ENCODE measurements around the gene SACM1L.

SACM1L gene

DNA sequence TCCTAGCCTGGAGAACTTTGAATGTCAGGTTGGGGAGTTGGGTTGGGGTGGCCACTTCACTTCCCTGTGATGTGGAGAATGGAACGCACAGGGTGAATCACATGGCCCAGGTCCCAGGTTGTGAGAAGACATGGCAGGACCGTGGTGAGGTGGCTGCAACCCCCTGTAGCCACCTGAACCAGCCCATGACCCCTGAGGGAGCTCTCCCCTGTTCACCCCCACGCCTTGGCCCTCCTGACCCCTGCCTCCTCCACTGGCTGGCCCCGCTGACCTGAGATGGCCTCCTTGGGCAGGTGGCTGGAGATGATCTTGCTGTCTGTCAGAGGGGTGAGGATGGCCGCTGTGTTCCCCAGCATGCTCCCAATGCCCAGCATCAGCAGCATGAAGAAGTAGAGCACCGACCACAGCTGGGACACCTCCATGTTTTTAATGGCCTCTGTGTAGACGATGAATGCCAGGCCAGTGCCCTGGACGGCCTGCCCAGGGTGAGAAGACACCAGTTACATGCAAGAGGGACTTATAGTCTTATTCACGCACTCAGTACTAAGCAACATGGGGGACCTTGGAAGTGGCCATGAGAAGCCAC lies 76.2 kb downstream of the SACM1L start:
- DNase-seq (ENCODE audit: low read depth in 2 of 2, low spot score in 1 of 2), result no peak

DNA sequence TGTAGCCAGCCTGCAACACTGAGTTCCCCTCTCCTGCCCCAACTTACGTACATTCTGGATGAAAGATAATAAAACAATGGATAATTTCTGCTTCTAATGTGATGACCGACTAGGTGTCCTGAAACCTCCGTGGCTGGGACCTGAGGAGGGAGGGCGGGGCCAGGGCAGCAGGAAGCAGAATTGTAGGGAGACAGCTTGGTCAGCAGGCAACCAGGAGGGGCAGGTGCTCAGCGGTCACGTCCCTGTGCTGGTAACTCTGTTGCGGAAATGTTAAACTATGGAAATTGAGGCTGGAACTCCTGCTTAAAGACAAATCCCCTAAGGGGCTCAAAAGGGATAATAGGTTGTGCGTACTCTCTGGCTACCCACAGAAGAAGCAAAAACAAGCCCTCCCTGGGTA lies 76.8 kb downstream of the SACM1L start:
- DNase-seq (ENCODE audit: low read depth in 2 of 2, low spot score in 1 of 2), result no peak

DNA sequence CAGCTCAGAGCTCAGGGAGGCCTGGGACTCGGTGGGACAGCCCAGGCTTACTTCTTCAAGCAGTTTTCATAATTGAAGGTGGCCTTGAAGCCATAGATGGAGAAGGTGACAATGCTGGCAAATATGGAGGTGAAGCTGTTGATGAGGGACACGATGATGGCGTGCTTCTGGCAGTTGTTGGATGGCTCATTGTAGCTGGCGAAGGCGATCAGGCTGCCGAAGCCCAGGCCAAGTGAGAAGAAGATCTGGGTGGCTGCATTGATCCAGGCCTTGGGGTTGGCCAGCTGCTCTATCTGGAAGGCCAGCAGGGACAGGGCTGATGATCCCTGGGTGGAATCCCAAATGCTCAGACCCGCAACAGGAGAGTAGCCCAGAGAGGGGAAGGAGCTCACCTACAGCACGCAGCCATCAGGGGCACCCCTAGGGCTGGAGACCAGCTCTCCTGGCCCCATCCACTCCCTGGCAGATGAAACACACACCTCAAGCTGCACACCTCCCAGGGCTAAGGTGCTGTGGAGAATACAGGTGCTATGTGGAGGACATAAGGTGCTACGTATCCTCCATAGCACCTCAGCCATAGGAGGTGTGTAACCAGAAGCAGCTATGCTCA lies 82.1 kb downstream of the SACM1L start:
- no peak for DNase-seq (ENCODE audit: low read depth in 2 of 2, low spot score in 1 of 2)

DNA sequence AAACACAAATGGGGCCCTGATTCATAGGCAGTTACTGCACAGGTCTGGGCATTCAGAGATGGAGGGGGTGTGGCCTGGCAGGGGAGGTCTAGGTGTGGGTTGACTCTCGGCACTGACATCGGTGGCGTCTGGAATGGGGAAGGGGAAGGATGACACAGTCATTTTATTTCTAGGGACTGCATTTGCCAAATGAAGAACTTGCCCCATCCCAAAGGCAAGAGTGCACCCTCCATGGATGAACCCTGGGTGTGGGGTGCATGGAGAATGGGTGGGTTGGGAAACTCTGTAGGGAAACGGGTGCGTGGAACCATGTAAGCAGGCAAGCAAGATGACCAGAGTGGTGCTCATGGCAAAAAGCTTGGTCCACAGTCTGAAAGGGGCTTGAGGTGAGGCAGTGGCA lies 82.6 kb downstream of the SACM1L start:
- DNase-seq (ENCODE audit: low read depth in 2 of 2, low spot score in 1 of 2), result no peak

DNA sequence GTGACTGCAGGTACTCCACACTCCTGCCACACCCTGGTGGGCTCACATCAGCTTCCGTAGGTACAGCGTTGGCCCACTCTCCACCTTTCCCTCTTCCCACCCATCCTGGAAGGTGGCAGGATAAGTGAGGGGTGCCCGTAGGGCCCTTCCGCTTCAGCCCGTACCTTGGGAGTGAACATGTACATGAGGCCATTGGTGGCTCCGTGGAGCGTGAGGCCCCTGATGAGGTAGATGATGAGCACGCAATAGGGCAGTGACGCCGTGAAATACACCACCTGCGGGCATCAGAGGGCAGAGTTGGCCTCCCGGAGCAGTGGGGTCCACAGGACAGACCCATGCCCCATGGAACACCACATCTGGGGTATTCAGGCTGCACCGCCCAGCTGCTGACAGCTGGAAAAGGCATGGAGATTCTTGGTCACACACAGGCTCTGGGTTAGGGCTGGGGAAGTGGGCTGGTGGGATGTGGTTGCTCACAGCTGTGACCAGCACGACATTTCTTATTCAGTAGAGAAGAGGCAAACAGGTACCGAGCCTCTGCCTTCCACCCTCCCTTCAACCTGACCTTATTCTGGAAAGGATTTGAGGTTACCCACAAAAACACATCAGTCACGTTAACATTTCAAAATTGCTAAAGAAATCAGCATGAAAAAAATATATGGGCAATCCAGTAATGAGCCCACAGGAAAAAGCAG lies 83.3 kb downstream of the SACM1L start:
- no peak for DNase-seq (ENCODE audit: low read depth in 2 of 2, low spot score in 1 of 2)

DNA sequence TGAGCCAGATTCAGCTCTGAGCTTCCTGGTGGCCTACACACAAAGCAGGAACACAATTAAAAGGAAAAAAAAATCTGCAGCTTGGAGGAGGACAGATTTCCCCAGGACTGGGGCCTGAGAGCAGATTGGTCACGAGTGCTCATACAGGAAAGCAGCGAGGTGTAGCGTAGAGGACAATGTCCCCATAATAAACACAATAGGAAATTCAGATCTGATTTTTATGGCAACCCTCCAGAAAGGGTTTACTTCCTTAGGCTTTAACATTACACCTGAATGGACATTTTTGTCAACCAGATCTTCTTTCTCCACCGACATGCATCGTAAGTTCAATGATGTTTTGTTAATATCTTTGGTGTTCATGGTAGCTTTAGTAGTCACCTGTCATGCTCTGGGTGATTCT lies 83.9 kb downstream of the SACM1L start:
- DNase-seq (ENCODE audit: low read depth in 2 of 2, low spot score in 1 of 2), result no peak

DNA sequence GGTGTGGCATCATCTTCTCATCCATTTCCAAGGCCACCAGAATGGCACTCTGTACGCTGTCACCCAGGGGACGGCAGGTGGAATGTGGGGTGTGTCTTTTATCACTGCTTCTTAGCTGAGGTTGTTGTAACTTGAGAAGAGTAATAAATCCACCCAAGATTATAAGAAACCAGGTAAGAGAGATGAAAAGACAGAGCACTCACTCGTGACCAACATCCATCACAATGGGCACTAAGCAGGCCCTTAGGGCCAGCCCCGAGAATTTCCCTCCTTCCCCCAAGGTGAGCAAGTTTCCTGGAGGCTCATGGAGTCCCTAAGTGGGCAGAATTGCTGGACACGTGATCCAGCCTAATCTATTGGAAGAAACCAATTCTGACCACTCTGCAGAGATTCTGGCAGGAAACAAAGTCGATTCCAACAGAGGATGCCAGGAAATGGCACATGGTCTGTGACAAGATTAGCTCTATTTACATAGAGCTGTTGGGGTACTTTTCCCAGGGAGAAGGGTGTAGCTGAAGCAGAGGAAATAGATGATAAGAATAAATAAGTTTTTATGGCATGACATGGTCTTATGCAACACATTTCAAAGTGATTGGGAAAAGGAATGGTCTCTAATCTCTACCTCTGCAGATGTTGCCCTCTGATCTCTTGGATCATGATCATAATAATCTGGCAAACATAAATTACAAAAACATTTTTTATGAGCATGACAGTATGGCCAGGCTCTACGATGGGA lies 84.7 kb downstream of the SACM1L start:
- DNase-seq (ENCODE audit: low read depth in 2 of 2, low spot score in 1 of 2), result no peak

DNA sequence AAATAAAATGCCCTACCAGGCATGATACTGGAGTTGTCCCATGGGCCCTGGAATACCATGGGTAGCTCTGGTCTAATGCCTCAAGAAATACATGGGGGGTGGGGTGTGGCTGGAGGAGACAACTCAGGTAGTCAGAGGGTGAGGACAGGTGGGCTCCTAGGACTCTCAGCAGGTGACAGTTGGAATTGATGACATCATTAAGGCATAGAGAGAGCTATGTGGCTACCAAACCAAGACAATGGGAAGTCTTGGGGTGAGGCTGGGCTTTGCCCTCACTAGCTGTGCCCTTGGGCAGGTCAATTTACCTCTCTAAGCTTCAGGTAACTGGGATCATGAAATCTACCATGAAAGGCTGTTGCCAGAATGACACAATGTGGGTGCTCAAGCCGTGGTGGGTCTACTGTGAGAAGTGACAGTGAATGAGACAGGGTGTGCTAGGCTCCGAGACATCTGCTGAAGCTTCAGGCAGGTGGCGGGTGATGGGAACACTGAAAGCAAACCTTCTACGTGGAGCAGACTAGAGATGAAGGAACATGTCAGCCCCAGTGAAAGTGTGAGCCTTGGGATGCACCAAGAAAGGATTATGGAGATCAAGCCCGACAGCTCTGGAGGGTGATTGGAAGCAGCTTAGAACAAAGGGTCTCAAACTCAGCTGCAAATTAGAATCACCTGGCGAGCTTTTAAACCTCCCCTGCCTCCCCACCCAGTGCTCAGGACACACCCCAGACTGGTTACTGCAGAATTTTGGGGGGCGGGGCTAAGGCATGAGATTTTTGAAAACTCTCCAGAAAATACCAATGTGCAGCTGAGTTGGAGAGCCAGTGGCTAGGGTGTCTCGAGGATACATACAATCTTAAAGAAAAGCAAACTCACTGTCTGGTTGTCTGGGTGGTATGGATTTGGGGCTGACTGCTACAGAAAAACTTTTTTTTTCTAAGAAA lies 85.7 kb downstream of the SACM1L start:
- DNase-seq (ENCODE audit: low read depth in 2 of 2, low spot score in 1 of 2), result no peak

DNA sequence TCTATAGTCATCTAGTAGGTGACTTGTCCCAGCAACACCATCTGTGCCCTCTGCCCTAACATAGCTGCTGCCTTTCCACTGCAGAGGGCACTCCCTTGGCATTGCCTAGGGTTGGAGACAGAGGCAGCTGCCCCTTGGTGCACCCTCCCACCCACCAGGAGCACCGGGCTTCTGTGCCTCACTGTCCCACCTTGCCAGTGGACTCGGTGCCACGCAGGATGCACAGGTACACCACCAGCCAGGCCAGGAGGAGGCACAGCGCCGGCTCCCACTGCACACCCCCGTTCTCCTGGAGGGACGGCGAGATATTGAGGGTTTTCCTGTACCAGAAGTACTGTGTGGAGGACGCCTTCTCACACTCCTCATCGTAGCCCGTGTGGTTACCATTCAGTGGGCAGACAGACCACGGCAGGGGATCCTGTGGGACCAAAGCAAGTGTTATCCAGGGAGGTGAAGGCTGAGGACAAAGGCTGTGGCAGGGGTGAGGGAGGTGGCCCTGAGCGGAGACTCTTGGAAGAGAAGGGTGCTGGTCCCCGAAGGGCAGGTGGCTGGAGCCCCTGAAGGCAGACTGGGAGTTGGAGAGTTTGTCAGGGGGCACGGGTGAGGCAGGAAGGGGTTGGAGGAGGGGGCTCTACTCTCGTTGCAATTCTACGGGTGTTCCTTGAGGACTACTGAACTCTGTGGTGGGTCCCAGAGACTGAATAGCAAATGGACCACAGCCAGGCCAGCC lies 86.5 kb downstream of the SACM1L start:
- no peak for DNase-seq (ENCODE audit: low read depth in 2 of 2, low spot score in 1 of 2)

DNA sequence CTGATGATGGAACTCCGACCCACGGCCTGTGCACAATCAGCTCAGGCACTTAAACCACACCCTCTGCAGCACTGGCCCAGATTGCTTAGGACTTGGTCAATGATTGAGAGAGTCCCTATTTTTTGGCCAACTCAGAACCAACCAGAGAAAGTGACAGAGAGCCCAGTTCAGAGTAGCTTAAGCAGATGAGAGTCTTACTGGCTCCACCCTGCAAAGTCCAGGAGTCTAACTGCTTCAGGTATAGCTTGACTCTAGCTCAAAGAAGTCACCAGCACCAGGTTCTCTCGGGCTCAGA lies 87.1 kb downstream of the SACM1L start:
- DNase-seq (ENCODE audit: low read depth in 2 of 2, low spot score in 1 of 2), result no peak

DNA sequence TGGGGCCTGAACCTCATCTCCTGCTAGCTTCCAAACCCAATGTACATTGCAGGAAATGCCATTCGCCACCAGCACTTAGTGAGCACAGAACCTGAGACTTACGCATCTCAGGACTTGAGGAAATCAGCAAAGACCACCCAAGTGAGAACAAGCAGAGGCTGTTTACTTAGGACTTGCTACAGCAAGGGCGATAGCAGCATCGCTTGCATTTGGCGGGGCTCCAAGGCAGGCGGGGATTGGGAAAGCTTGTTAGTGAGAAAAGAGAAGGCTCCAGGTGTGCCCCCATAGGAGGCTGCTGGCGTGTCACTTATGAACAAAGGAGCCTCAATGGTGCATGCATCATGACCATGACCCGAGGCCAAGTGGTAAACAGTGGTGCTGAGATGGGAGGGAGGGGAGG lies 87.4 kb downstream of the SACM1L start:
- no peak for DNase-seq (ENCODE audit: low read depth in 2 of 2, low spot score in 1 of 2)

DNA sequence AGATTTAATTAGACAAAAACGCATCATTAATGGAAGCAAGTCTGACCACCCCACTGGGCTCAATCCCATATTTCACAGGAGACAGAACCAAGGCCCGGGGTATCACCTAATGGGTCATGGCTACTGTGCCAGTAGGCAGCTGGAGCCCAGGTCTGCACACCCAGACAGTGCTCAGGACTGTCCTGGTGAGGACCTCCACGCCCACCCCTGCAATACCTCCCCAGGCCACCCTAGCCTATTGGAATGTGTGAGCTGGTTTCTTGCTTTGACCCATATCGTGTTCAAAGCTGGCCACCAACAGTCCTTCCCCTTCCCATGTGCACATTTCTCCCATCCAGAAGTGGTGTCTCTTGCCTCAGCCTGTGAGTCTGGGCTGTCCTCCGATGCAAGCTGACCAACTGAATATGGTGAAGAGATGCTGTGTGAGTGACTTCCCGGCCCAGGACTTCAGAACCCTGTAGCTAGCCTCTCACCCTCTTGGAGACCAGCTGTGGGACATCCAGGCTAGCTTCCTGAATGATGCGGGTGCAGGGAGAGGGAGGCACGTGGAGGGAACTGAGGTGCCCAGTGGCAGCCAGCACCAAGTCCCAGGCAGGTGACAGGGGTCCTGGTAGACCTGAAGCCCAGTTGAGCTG lies 88.0 kb downstream of the SACM1L start:
- no peak for DNase-seq (ENCODE audit: low read depth in 2 of 2, low spot score in 1 of 2)

DNA sequence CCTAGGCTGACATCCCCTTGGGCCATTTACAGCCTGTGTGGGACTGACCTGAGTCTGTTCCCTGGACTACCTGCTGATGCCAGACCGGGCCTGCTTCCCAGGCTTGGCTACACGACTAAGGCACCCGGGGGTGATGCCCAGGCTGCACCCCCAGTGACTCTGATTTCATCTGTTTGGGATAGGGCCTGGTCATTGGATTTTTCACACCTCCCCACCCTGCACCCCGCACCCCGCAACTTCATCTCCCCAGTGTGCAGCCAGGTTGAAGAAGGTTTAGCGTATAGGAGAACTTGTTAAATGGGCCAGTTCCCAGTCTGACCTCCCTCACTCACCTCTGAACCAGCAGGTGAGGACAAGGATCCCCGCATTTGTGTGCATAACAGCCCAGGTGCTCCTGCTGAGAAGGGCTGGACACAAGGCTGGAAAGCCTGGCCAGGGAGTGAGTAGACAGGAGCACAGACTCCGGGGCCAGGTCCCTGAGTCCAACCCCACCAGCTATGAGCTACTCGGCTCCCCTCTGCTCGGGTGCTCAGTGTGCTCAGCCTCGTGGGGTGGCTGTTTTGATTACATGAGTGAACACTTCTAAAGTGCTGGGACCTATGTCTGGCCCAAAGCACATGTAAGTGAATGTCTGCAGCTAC lies 88.7 kb downstream of the SACM1L start:
- DNase-seq (ENCODE audit: low read depth in 2 of 2, low spot score in 1 of 2), result no peak

DNA sequence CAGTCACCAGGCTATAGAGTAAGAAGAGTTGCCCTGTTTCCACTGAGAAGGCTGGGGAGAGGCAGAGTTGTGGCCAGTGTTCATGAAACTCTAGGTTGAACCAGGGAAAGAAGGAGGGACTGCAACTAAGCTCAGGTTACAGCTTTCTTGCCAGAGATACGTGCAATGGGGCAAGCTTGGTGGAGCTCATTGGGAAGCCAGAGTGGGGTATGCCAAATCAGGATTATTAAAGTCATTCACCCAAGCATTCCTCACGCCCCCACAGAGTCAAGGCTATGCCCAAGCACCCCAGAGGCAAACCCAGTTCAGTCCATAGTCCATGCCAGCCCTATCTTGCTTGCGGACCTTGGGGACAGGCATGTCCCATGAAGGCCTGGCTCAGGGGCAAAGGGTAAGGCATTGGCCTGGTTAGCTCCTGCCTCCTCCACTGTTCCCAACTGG lies 89.6 kb downstream of the SACM1L start:
- no peak for DNase-seq (ENCODE audit: low read depth in 2 of 2, low spot score in 1 of 2)

DNA sequence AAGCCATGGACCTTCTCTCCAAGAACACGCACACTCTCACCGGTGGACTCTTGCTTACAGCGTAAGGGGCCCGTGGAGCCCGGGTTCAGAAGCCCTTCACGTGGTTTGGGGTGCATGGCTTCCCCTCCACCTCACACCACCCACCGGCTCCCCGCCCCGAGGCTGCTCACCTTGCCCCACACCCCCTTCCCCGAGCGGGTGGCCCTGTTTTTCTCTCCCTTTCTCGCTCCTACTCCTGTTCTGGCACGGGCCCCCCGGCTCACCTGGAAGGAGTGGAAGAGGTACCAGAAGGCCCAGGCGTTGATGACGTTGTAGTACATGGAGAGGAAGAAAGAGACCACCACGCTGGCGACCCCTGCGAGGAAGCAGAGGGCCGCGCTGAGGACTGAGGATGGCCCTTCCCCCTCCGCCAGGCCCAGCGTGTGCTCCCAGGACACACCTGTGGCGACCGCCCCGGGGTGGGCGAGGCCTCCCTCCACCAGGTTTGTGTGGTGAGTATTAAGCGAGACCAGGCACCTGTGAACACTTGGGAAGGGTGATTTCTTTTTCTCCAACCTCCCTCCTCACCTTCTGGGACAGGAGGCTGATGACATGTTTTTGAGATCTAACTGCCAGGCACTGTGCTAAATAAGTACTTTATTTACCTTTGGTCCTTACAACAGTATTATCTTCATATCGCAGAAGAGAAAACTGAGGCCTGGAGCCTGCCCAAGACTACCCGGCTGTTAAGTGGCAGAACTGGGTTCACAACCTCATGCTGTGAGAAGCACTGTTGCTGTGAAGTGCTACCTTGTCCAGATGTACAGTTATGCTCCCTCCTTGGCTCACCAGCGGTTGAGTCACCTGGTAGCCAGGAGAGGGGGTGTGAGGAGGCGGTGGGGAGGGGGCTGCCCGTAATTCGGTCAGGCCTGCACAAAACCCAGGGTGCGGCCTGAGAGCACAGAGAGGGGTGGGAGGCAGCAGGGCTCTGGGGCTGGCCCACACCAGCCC lies 90.8 kb downstream of the SACM1L start:
- DNase-seq (ENCODE audit: low read depth in 2 of 2, low spot score in 1 of 2), result no peak

DNA sequence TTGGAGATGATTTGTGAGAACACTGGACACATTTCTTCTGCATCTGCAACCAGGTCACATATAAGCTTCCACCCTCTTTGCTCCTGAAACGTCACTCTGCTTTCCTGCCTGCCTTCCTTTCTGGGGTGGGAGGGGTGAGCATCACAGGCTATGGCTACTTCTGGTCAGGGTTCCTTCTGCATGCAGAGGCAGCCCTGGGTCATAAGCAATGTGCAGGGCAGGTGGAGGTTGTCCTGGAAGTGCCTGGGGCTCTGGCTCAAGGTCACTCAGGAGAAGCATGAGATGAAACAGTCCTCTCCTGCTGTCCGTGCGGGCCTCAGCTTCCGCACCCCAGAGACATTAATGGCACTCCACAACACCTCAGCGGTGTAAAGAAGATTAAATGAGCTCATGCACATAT lies 92.1 kb downstream of the SACM1L start:
- no peak for DNase-seq (ENCODE audit: low read depth in 2 of 2, low spot score in 1 of 2)

DNA sequence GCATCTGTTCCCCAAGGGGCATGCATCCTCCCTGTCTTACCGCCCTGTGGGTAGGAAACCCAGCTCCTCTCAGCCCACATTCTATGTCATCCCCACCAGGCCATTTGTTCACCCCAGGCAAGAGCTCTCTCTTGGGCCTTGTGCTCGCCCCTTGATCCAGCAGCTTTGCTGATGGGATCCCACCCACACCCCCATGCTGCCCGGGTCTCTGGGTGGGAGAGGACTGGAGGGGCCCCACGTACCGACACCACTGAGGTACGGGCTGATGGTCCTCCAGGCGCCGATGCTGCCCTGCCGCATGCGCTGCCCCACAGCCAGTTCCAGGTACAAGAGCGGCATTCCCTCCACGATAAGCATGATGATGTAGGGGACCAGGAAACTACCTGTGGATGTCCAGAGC lies 92.6 kb downstream of the SACM1L start:
- no peak for DNase-seq (ENCODE audit: low read depth in 2 of 2, low spot score in 1 of 2)

DNA sequence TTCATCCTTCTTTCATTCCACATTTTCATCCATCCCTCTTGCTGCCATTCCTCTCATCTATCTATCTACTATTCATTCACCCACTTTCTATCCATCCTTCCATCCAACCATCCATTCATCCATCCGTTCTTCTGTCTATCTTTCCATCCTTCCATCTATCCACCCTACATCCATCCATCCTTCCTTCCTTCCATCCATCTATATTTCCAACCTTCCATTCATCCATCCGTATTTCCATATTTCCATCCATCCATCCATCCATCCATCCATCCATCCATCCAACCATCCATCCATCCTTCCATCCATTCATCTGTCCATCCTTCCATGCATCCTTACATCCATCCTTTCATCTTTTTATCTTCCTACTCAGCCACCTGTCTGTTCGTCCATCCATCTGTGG lies 93.2 kb downstream of the SACM1L start:
- no peak for DNase-seq (ENCODE audit: low read depth in 2 of 2, low spot score in 1 of 2)
